Neural progenitor cell (in vitro differentiated cells): ENCODE measurements around the gene ALDH18A1. TPM values are rescaled to one million over a fixed set of nuclear protein-coding genes. Genes with fewer than 3 reads are reported as not detected.
"Not testable (repeated sequence)": the region's sequence is repeated elsewhere in the genome, so short reads cannot be mapped to it uniquely, and the experiment has no call there.

ENCODE experiments used
- DNase-seq: peaks from one replicate; pipeline ENCODE4 v3.0.0-alpha.2; 2016; ENCODE audit warnings: low spot score
- H2AFZ ChIP-seq: fragments of 200-600 bp; sonication (generic); replicated peaks from 2 replicates; pipeline ENCODE4 v1.6.1; 2016; ENCODE audit warnings: antibody characterized with exemption
- H3F3A ChIP-seq: fragments of 200-600 bp; sonication (generic); 2 replicates; pipeline ENCODE4 v1.6.1; 2016; ENCODE audit warnings: antibody characterized with exemption, low read depth
- H3K27ac ChIP-seq: fragments of 200-600 bp; sonication (generic); 2 replicates; pipeline ENCODE4 v1.5.1; 2016; ENCODE audit warnings: mild to moderate bottlenecking
- H3K27me3 ChIP-seq: fragments of 200-600 bp; sonication (generic); 2 replicates; pipeline ENCODE4 v1.6.1; 2016; ENCODE audit warnings: mild to moderate bottlenecking, moderate library complexity
- H3K36me3 ChIP-seq: fragments of 200-600 bp; sonication (generic); 2 replicates; pipeline ENCODE4 v1.5.1; 2016
- H3K4me1 ChIP-seq: fragments of 200-600 bp; sonication (generic); 2 replicates; pipeline ENCODE4 v1.6.1; 2016; ENCODE audit warnings: mixed run types
- H3K4me2 ChIP-seq: fragments of 200-600 bp; sonication (generic); 2 replicates; pipeline ENCODE4 v1.6.1; 2016
- H3K4me3 ChIP-seq: fragments of 200-600 bp; sonication (generic); 2 replicates; pipeline ENCODE4 v1.5.1; 2016
- H3K79me2 ChIP-seq: fragments of 200-600 bp; sonication (generic); 2 replicates; pipeline ENCODE4 v1.6.1; 2016; ENCODE audit warnings: low read depth
- H3K9ac ChIP-seq: fragments of 200-600 bp; sonication (generic); 2 replicates; pipeline ENCODE4 v1.6.1; 2016
- H3K9me3 ChIP-seq: fragments of 200-600 bp; sonication (generic); 2 replicates; pipeline ENCODE4 v1.5.1; 2016; ENCODE audit warnings: low read depth
- H4K20me1 ChIP-seq: fragments of 200-600 bp; sonication (generic); 2 replicates; pipeline ENCODE4 v1.6.1; 2016; ENCODE audit warnings: low read depth
- H3K27ac Mint-ChIP-seq: 3 replicates; pipeline ENCODE4 v1.8.0; 2021; ENCODE audit warnings: mixed read lengths
- H3K27me3 Mint-ChIP-seq: 2 replicates; pipeline ENCODE4 v1.8.0; 2022; ENCODE audit warnings: low read depth, mild to moderate bottlenecking, inconsistent platforms, moderate library complexity, mixed read lengths; ENCODE audit not compliant: insufficient read depth
- H3K36me3 Mint-ChIP-seq: 3 replicates; pipeline ENCODE4 v1.8.0; 2021; ENCODE audit warnings: mixed read lengths
- H3K4me1 Mint-ChIP-seq: 3 replicates; pipeline ENCODE4 v1.8.0; 2021; ENCODE audit warnings: mixed read lengths
- H3K4me3 Mint-ChIP-seq: 3 replicates; pipeline ENCODE4 v1.8.0; 2021; ENCODE audit warnings: mild to moderate bottlenecking, moderate library complexity, mixed read lengths
- H3K9me3 Mint-ChIP-seq: 3 replicates; pipeline ENCODE4 v1.8.0; 2020; ENCODE audit warnings: mixed read lengths
- EZH2 ChIP-seq: fragments of 200-600 bp; sonication (generic); IDR thresholded peaks from 2 replicates; pipeline ENCODE4 v1.6.1; 2017; ENCODE audit warnings: antibody characterized with exemption, mild to moderate bottlenecking, moderate library complexity
- EZH2phosphoT487 ChIP-seq: fragments of 200-600 bp; sonication (generic); IDR thresholded peaks from 2 replicates; pipeline ENCODE4 v1.6.1; 2017; ENCODE audit warnings: antibody characterized with exemption
- total RNA-seq: library from RNA; depleted of rRNA; stranded (reverse); fragments of >200 nt; gene quantifications from 2 replicates; pipeline ENCODE4 v1.2.3, GENCODE V29; 2015; ENCODE audit warnings: low replicate concordance
- TF ChIP-seq, protein P1 (sequence below): fragments of 200-600 bp; sonication (generic); IDR thresholded peaks from 2 replicates; pipeline ENCODE4 v1.5.1; 2017; ENCODE audit warnings: antibody characterized with exemption, mild to moderate bottlenecking

ALDH18A1 gene
- total RNA-seq, 1 donor from 2014 or later = 93.7 TPM

DNA sequence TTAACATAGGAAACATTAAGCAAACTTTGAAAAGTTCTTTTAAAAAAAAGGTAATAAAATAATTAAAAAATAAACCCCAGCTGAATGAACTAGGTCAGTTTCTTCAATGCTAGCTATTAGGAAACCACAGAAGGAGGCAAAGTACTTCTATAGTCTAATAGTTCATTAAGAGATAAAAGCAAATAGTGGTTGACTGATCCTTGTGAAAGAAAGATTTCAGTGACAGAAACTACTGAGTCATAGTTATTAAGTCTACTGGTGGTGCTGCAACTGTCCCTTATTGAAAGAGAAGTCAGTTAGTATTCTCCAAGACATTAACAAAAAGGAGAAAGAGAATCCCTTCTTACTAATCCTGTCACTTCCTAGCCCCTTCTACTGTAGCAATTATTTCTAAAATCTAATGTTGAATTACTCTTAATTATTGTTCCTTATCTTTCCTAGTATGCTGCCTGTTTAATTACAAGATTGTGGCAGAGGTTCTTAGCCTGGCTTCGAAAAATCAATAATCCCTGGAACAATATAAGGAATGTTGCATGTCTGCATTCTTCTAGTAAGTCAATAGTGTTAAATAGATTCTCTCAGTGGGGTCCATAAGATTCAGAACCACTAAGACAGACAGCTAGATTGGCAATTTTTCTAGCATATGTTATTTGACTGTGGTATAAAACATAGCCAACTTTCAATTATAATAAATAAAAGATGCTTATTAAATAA, 19.0 kb upstream of the ALDH18A1 start:
- Histone ChIP-seq H3K4me2 (no peak overlapping the region), H3K4me3 (no peak overlapping the region), H2AFZ (no peak overlapping the region), H4K20me1 (no peaks in the 10 kb centered on the region), H3K27me3 (no peaks in the 10 kb centered on the region), H3K4me1 (peaks cover 4% of the 10 kb centered on the region), H3K9ac (no peak overlapping the region), H3K9me3 (no peaks in the 10 kb centered on the region), H3K27ac (no peak overlapping the region), H3F3A (no peaks in the 10 kb centered on the region), H3K36me3 (peaks cover 10% of the 10 kb centered on the region), H3K79me2 (no peaks in the 10 kb centered on the region)
- no peak overlapping the region for H3K4me3 Mint-ChIP-seq
- H3K27me3 Mint-ChIP-seq = no peaks in the 10 kb centered on the region
- H3K27ac Mint-ChIP-seq = no peak overlapping the region
- no peaks in the 10 kb centered on the region for H3K9me3 Mint-ChIP-seq
- TF ChIP-seq EZH2 (no peak), EZH2phosphoT487 (no peak)
- TF ChIP-seq, protein P1, sequence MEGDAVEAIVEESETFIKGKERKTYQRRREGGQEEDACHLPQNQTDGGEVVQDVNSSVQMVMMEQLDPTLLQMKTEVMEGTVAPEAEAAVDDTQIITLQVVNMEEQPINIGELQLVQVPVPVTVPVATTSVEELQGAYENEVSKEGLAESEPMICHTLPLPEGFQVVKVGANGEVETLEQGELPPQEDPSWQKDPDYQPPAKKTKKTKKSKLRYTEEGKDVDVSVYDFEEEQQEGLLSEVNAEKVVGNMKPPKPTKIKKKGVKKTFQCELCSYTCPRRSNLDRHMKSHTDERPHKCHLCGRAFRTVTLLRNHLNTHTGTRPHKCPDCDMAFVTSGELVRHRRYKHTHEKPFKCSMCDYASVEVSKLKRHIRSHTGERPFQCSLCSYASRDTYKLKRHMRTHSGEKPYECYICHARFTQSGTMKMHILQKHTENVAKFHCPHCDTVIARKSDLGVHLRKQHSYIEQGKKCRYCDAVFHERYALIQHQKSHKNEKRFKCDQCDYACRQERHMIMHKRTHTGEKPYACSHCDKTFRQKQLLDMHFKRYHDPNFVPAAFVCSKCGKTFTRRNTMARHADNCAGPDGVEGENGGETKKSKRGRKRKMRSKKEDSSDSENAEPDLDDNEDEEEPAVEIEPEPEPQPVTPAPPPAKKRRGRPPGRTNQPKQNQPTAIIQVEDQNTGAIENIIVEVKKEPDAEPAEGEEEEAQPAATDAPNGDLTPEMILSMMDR = no peak
- H3K36me3 Mint-ChIP-seq = peaks cover 22% of the 10 kb centered on the region
- DNase-seq = no peak
- H3K4me1 Mint-ChIP-seq = peaks cover 2% of the 10 kb centered on the region

DNA sequence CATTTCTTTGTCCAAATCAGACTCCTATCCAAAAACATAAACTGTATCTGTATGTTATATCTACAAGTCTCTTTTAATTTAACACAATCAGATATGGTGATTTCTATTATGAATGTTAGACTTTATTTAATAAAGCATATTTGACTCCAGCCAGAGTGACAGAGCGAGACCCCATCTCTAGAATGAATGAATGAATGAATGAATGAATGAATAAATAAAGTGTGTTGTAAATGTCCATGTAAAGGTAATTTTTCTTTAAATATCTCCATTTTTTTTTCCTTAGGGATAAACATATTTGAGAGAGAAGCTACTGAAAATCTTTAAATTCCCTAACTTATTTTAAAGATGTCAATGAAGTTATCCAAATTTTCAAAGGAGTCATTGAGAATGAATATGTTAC, 18.1 kb upstream of the ALDH18A1 start:
- Mint-ChIP-seq H3K9me3 (no peaks in the 10 kb centered on the region), H3K4me3 (no peak overlapping the region), H3K27me3 (no peaks in the 10 kb centered on the region), H3K36me3 (peaks cover 14% of the 10 kb centered on the region), H3K27ac (no peak overlapping the region), H3K4me1 (peaks cover 2% of the 10 kb centered on the region)
- no peak overlapping the region for H3K27ac ChIP-seq
- H3K4me2 ChIP-seq = no peak overlapping the region
- no peak overlapping the region for H3K4me3 ChIP-seq
- peaks cover 4% of the 10 kb centered on the region for H3K4me1 ChIP-seq
- no peaks in the 10 kb centered on the region for H3F3A ChIP-seq
- peaks cover 7% of the 10 kb centered on the region for H3K36me3 ChIP-seq
- no peaks in the 10 kb centered on the region for H4K20me1 ChIP-seq
- no peak overlapping the region for H2AFZ ChIP-seq
- H3K9ac ChIP-seq = no peak overlapping the region
- no peaks in the 10 kb centered on the region for H3K27me3 ChIP-seq
- H3K9me3 ChIP-seq = no peaks in the 10 kb centered on the region
- TF ChIP-seq EZH2 (no peak), EZH2phosphoT487 (no peak)
- H3K79me2 ChIP-seq = no peaks in the 10 kb centered on the region
- no peak for DNase-seq

DNA sequence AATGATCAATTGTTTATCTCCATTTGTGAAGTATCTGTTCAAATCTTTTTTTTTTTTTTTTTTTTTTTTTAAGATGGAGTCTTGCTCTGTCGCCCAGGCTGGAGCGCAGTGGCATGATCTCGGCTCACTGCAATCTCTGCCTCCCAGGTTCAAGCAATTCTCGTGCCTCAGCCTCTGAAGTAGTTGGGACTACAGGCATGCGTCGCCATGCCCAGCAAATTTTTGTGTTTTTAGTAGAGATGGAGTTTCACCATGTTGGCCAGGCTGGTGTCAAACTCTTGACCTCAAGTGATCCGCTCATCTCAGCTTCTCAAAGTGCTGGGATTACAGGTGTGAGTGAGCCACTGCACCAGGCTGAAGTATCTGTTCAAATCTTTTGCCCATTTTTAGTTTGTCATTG, 16.1 kb upstream of the ALDH18A1 start:
- peaks cover 23% of the 10 kb centered on the region for H3K36me3 Mint-ChIP-seq
- not testable (repeated sequence) for H3K27me3 ChIP-seq, H3K27ac Mint-ChIP-seq, H3K27me3 Mint-ChIP-seq, H2AFZ ChIP-seq, DNase-seq, H3K4me2 ChIP-seq, H4K20me1 ChIP-seq, H3K36me3 ChIP-seq, H3K4me3 ChIP-seq, H3K4me1 Mint-ChIP-seq, H3K9me3 ChIP-seq, H3F3A ChIP-seq, H3K9ac ChIP-seq, H3K79me2 ChIP-seq, H3K4me3 Mint-ChIP-seq, H3K9me3 Mint-ChIP-seq, H3K27ac ChIP-seq, H3K4me1 ChIP-seq

DNA sequence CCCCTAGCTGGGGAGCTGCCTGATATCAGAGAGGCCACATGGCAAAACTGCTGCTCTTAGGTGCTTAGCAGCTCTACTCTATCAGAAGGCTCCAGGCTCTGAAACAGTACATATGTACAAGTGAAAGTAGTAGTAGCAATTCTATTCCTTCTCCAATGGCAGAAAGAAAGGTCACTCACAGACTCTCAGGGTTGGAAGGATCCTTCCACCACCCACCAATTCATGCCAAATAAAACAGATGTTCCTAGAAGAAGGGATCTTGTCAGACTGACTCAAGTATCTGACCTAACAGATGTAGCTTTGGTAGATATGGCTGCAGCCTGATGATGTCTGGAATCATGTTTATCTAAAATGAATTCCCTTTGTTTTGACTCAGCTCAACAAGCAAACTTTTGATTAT, 8.0 kb upstream of the ALDH18A1 start:
- Mint-ChIP-seq H3K27ac (no peak overlapping the region), H3K27me3 (no peaks in the 10 kb centered on the region), H3K36me3 (peaks cover 12% of the 10 kb centered on the region), H3K4me1 (no peaks in the 10 kb centered on the region), H3K4me3 (no peak overlapping the region), H3K9me3 (no peaks in the 10 kb centered on the region)
- no peak for DNase-seq
- Histone ChIP-seq H3K9me3 (no peaks in the 10 kb centered on the region), H3K36me3 (no peaks in the 10 kb centered on the region), H3K9ac (no peak overlapping the region), H3K4me1 (no peaks in the 10 kb centered on the region), H3K4me2 (no peak overlapping the region), H3K27ac (no peak overlapping the region), H3K4me3 (no peak overlapping the region), H3K79me2 (no peaks in the 10 kb centered on the region), H3F3A (no peaks in the 10 kb centered on the region), H2AFZ (no peak overlapping the region), H4K20me1 (no peaks in the 10 kb centered on the region), H3K27me3 (no peaks in the 10 kb centered on the region)
- no peak for TF ChIP-seq EZH2phosphoT487
- TF ChIP-seq, protein P1 = no peak
- TF ChIP-seq EZH2 = no peak
